Measurements from ENCODE around the gene RAB27A.

DNA sequence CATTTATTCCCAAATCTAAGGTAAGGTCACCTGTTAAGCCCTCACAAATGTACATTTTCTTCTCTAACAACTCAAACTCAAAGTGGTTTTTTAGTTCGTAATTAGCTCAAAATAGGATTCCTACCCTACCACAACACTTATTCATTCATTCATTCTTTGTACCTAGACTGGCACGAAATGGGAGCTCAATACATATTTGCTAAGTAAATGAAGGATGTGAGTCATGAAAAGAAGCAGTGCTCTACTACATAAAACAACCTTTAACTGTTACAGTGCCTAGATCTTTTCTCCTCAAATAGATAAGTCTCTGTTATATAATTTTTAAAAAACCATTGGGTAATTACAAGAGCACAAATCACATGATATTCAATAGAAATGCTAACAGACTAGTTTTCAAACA, 105.9 kb downstream of the RAB27A start:
- TF ChIP-seq POLR2A (IDR thresholded peaks at IDR 0.05) = no peak
- TF ChIP-seq, protein P1, sequence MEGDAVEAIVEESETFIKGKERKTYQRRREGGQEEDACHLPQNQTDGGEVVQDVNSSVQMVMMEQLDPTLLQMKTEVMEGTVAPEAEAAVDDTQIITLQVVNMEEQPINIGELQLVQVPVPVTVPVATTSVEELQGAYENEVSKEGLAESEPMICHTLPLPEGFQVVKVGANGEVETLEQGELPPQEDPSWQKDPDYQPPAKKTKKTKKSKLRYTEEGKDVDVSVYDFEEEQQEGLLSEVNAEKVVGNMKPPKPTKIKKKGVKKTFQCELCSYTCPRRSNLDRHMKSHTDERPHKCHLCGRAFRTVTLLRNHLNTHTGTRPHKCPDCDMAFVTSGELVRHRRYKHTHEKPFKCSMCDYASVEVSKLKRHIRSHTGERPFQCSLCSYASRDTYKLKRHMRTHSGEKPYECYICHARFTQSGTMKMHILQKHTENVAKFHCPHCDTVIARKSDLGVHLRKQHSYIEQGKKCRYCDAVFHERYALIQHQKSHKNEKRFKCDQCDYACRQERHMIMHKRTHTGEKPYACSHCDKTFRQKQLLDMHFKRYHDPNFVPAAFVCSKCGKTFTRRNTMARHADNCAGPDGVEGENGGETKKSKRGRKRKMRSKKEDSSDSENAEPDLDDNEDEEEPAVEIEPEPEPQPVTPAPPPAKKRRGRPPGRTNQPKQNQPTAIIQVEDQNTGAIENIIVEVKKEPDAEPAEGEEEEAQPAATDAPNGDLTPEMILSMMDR (IDR thresholded peaks at IDR 0.05) = no peak
